ENCODE measurements around the gene PLCD3. TPM values are rescaled to one million over a fixed set of nuclear protein-coding genes. Genes with fewer than 3 reads are reported as not detected.

The PLCD3 gene
- total RNA-seq, 3 donors from 2014 or later: 30.8 to 62.2 (median 41.1) TPM

DNA sequence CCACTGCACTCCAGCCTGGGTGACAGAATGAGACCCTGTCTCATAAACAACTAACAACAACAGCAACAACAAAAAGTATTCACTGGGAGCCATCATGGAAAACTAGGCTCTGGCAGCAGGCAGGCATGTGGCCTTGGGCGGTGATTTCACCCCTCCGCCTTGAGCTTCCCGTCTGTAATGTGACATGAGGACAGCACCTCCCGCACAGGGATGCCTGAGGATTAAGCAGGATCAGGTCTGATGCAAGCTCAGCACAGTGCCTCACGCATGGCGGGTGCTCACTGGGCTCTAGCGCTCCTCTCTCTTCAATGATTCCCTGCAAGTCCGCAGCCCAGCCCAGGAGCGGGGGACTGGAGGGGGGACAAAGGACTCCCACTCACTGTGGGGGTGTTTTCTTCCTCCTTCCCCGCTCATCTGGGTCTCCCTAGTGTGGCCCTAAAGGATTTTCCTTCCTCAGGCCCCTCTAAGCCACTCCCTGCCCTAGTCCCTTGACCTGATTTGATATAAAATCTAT lies 2.8 kb downstream of the PLCD3 start:
- peak overlapping the region; percentile 83 to 99 for H3K27ac ChIP-seq
- DNase-seq (ENCODE audit: low spot score in 2 of 2): peak in 1 of 2 donors; percentile 49
- no peaks in the 10 kb centered on the region for H3K36me3 ChIP-seq
- no peak overlapping the region for H3K4me3 ChIP-seq
- TF ChIP-seq POLR2AphosphoS5 (IDR thresholded peaks at IDR 0.05) (no peak), POLR2A (IDR thresholded peaks at IDR 0.05) (no peak)
- TF ChIP-seq, protein P1, sequence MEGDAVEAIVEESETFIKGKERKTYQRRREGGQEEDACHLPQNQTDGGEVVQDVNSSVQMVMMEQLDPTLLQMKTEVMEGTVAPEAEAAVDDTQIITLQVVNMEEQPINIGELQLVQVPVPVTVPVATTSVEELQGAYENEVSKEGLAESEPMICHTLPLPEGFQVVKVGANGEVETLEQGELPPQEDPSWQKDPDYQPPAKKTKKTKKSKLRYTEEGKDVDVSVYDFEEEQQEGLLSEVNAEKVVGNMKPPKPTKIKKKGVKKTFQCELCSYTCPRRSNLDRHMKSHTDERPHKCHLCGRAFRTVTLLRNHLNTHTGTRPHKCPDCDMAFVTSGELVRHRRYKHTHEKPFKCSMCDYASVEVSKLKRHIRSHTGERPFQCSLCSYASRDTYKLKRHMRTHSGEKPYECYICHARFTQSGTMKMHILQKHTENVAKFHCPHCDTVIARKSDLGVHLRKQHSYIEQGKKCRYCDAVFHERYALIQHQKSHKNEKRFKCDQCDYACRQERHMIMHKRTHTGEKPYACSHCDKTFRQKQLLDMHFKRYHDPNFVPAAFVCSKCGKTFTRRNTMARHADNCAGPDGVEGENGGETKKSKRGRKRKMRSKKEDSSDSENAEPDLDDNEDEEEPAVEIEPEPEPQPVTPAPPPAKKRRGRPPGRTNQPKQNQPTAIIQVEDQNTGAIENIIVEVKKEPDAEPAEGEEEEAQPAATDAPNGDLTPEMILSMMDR (IDR thresholded peaks at IDR 0.05): no peak
- H3K27me3 ChIP-seq: no peaks in the 10 kb centered on the region
- H3K9me3 ChIP-seq: no peaks in the 10 kb centered on the region
- peaks cover 6 to 21% of the 10 kb centered on the region in 2 donors for H3K4me1 ChIP-seq
- intact Hi-C loops (cut with DNase I; ENCODE audit: low total_unique reads): no loop called here

DNA sequence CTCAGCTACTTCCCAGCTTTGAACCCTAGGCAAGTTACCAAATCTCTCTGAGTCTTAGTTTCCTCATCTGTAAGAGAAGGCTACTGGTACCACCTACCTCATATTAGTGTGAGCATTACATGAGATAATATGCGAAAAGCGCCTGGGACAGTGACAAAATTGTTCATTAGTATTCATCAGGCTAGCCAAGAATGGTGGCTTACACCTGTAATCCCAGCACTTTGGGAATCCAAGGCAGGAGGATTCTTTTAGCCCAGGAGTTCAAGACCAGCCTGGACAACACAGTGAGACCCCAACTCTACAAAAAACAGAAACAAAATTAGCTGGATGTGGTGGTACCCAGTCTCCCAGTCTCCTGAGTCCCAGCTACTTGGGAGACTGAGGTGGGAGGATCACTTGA lies 3.3 kb downstream of the PLCD3 start:
- DNase-seq (ENCODE audit: low spot score in 2 of 2): no peak
- Histone ChIP-seq H3K27me3 (no peaks in the 10 kb centered on the region), H3K4me1 (peaks cover 6 to 26% of the 10 kb centered on the region in 2 donors), H3K36me3 (no peaks in the 10 kb centered on the region), H3K4me3 (no peak overlapping the region), H3K9me3 (no peaks in the 10 kb centered on the region), H3K27ac (peak overlapping the region; percentile 83 to 99)
- TF ChIP-seq POLR2AphosphoS5 (IDR thresholded peaks at IDR 0.05) (no peak), POLR2A (IDR thresholded peaks at IDR 0.05) (no peak)
- TF ChIP-seq, protein P1 (IDR thresholded peaks at IDR 0.05): no peak
- intact Hi-C loops (cut with DNase I; ENCODE audit: low total_unique reads): no loop called here

DNA sequence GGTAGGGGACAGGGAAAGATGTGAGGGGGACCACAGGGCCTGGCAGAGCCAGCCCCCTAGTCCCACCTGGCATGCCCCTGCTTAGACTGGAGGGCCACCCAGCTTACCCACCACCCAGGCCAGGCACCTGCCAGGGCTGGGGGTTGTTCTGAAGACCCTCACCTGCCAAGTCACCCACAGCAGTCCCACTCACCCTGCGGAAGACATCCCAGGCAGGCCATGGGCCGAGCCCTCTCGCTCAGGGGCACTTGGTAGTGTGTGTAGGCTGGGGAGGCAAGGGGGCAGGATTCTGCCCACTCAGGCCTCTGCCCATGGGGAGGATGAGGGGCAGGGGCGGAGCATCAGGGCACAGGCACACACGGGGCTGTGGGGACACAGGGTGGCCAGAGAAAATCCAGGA lies 4.0 kb downstream of the PLCD3 start:
- H3K9me3 ChIP-seq: no peaks in the 10 kb centered on the region
- H3K27ac ChIP-seq: peak overlapping the region; percentile 83 to 99
- DNase-seq (ENCODE audit: low spot score in 2 of 2): no peak
- no peaks in the 10 kb centered on the region for H3K36me3 ChIP-seq
- intact Hi-C loops (cut with DNase I; ENCODE audit: low total_unique reads): no loop called here
- H3K4me3 ChIP-seq: peak overlapping the region in 2 of 3 donors; percentile 8 to 47
- no peak for TF ChIP-seq POLR2AphosphoS5 (IDR thresholded peaks at IDR 0.05)
- no peak for TF ChIP-seq POLR2A (IDR thresholded peaks at IDR 0.05)
- TF ChIP-seq, protein P1 (IDR thresholded peaks at IDR 0.05): no peak
- H3K27me3 ChIP-seq: no peaks in the 10 kb centered on the region
- H3K4me1 ChIP-seq: peaks cover 6 to 27% of the 10 kb centered on the region in 2 donors

DNA sequence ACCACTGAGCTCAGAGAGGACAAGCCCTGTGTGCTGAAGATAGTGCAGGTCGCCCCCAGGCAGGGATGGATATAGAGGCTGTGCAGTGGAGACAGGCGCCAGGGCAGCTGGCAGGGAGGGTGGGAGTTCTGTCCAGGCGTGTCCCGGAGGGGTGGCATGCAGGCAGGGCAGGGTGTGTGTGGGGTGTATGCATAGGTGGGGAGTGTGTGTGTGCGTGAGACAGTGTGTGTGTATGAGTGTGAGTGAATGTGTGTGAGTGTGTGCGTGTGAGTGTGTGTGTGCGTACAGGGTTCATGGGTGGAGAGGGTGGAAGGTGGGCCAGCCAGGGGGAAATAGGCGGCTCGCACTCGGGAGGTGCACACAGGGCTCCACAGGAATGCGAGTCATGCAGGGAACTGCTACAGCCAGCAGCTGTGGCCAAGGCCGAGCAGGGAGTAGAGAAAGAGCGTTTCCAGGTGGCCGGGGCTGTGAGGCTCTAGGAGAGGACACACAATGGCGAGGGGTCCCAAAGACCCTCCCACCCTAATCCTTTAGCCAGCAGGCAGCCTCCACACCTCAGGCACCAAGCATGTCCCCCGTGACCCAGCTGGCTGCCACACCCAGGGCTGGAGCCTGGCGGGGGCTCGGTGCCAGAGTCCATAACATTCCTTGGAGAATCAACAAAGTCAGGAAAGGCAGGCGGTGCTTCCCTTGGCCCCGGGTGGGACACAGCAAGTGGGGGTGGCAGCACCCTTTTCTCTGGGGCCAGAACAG lies 4.6 kb downstream of the PLCD3 start:
- DNase-seq (ENCODE audit: low spot score in 2 of 2): peak; percentile 62 to 77
- Histone ChIP-seq H3K4me1 (peaks cover 6 to 27% of the 10 kb centered on the region in 2 donors), H3K4me3 (peak overlapping the region in 2 of 3 donors; percentile 8 to 47), H3K27ac (peak overlapping the region; percentile 83 to 99), H3K27me3 (no peaks in the 10 kb centered on the region), H3K36me3 (no peaks in the 10 kb centered on the region), H3K9me3 (no peaks in the 10 kb centered on the region)
- peak in 1 of 3 donors; percentile 27 for TF ChIP-seq POLR2AphosphoS5 (IDR thresholded peaks at IDR 0.05)
- TF ChIP-seq POLR2A (IDR thresholded peaks at IDR 0.05): no peak
- intact Hi-C loops (cut with DNase I; ENCODE audit: low total_unique reads): no loop called here

DNA sequence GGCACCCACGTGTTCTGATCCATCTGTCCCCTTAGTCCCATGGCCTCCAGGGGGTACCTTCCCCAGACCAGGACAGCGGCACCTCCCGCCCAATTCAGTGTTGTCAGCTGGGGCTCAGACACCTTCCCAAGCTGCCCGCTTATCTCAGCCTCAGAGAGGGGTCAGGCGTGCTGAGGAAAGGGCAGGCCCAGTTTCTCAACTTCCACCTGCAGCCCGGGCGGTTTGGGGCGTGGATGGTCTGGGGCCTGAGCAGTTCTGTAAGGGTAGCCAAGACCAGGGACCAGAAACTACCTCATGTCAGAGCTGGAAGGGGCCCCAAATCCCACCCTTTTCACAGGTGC lies 5.1 kb downstream of the PLCD3 start:
- Histone ChIP-seq H3K27ac (peak overlapping the region; percentile 83 to 99), H3K36me3 (no peaks in the 10 kb centered on the region), H3K27me3 (no peaks in the 10 kb centered on the region), H3K9me3 (no peaks in the 10 kb centered on the region), H3K4me3 (peak overlapping the region in 1 of 3 donors; percentile 47), H3K4me1 (peaks cover 6 to 27% of the 10 kb centered on the region in 2 donors)
- no peak for TF ChIP-seq POLR2A (IDR thresholded peaks at IDR 0.05)
- TF ChIP-seq, protein P1 (IDR thresholded peaks at IDR 0.05): no peak
- TF ChIP-seq POLR2AphosphoS5 (IDR thresholded peaks at IDR 0.05): no peak
- no peak for DNase-seq (ENCODE audit: low spot score in 2 of 2)
- intact Hi-C loops (cut with DNase I; ENCODE audit: low total_unique reads): no loop called here
